Measurements from ENCODE around the gene DDR2.

Gene DDR2

DNA sequence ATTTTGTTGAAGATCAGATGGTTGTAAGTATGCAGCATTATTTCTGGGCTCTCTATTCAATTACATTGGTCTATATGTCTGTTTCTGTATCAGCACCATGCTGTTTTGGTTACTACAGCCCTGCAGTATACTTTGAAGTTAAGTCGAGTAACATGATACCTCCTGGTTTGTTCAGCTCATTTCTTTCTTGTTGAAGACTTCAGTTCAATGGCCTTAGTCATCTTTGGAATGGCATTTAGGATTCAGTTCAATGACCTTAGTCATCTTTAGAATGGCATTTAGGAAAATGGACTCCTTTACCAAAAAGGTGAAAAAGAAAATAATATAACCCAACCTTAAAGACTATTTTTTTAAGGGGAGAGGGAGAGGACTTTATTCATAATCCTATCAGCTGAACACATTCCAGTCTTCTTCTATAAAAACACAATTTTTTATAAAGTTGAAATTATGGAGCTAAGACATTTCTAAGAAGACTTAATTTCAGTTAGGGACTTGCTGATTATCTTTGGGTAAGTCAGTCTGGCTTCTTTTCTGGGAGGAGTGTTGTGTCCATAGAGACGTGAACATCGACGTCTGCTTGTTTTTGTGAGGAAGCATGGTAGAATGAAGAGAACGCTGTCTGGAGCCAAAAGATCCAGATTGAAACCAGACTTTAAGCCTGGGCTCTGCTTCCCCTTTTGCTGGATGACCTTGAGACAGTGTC lies 48.3 kb downstream of the DDR2 start:
- no peak overlapping the region for H4K8ac ChIP-seq (ENCODE audit: low read depth, low read length)
- no peak overlapping the region for H2AK5ac ChIP-seq (ENCODE audit: low read length)
- no peaks in the 10 kb centered on the region for H3K79me1 ChIP-seq (ENCODE audit: low read length)
- no peak overlapping the region for H2BK120ac ChIP-seq (ENCODE audit: low read depth, low read length)
- DNase-seq: peak; percentile 63
- H3K36me3 ChIP-seq (ENCODE audit: control insufficient read depth, insufficient read depth, low read length): no peaks in the 10 kb centered on the region
- H2BK5ac ChIP-seq (ENCODE audit: low read length): no peak overlapping the region
- no peaks in the 10 kb centered on the region for H3K79me2 ChIP-seq (ENCODE audit: control insufficient read depth, insufficient read depth, low read length)
- no CpG with 5 or more reads among the region's 5 CpGs for WGBS (ENCODE audit: extremely low coverage, insufficient coverage, low lambda C conversion rate)
- no peak overlapping the region for H3K56ac ChIP-seq (ENCODE audit: low read length)
- no peak overlapping the region for H3K18ac ChIP-seq (ENCODE audit: low read length)
- H3K23ac ChIP-seq (ENCODE audit: low read length): no peak overlapping the region
- H2BK15ac ChIP-seq (replicated peaks; ENCODE audit: low read depth): no peak overlapping the region
- H3K4me2 ChIP-seq (ENCODE audit: low read length): no peak overlapping the region
- H4K5ac ChIP-seq (ENCODE audit: low read length): no peak overlapping the region
- H3K27me3 ChIP-seq (ENCODE audit: insufficient read depth, low read length, poor library complexity): no peaks in the 10 kb centered on the region
- no peak overlapping the region for H3K9ac ChIP-seq (ENCODE audit: low read length)
- no peak overlapping the region for H3K4ac ChIP-seq (ENCODE audit: low read depth, low read length)
- H3K27ac ChIP-seq (ENCODE audit: low read depth, low read length): no peak overlapping the region
- no peak overlapping the region for H3K4me3 ChIP-seq (ENCODE audit: low read length)
- H3K4me1 ChIP-seq (ENCODE audit: control insufficient read depth, low read depth, low read length): no peaks in the 10 kb centered on the region

DNA sequence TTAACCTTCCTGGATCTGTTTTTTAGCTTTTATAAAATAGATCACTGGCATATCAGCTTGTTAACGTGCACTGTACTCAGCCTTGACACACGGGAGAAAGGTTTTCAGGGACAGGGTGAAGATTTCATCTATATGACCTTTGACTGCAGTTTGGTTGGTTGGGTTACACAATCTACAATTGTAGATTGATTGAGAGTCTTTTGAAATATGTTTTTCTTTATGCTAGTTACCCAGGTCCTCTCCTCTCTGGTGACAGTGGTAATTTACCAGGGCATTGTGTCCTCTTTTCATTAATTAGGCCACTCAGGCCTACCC lies 48.8 kb downstream of the DDR2 start:
- Histone ChIP-seq H3K56ac (ENCODE audit: low read length) (no peak overlapping the region), H3K36me3 (ENCODE audit: control insufficient read depth, insufficient read depth, low read length) (no peaks in the 10 kb centered on the region), H2AK5ac (ENCODE audit: low read length) (no peak overlapping the region), H3K27me3 (ENCODE audit: insufficient read depth, low read length, poor library complexity) (no peaks in the 10 kb centered on the region), H4K5ac (ENCODE audit: low read length) (no peak overlapping the region), H3K4me3 (ENCODE audit: low read length) (no peak overlapping the region), H3K79me2 (ENCODE audit: control insufficient read depth, insufficient read depth, low read length) (no peaks in the 10 kb centered on the region), H2BK15ac (replicated peaks; ENCODE audit: low read depth) (no peak overlapping the region), H3K18ac (ENCODE audit: low read length) (no peak overlapping the region), H3K23ac (ENCODE audit: low read length) (no peak overlapping the region), H3K27ac (ENCODE audit: low read depth, low read length) (no peak overlapping the region), H3K9ac (ENCODE audit: low read length) (no peak overlapping the region), H3K4me1 (ENCODE audit: control insufficient read depth, low read depth, low read length) (no peaks in the 10 kb centered on the region), H2BK120ac (ENCODE audit: low read depth, low read length) (no peak overlapping the region), H3K4me2 (ENCODE audit: low read length) (no peak overlapping the region), H3K79me1 (ENCODE audit: low read length) (no peaks in the 10 kb centered on the region), H4K8ac (ENCODE audit: low read depth, low read length) (peak overlapping the region; percentile 28), H2BK5ac (ENCODE audit: low read length) (no peak overlapping the region), H3K4ac (ENCODE audit: low read depth, low read length) (peak overlapping the region; percentile 1)
- no peak for DNase-seq
- no CpG with 5 or more reads among the region's 2 CpGs for WGBS (ENCODE audit: extremely low coverage, insufficient coverage, low lambda C conversion rate)

DNA sequence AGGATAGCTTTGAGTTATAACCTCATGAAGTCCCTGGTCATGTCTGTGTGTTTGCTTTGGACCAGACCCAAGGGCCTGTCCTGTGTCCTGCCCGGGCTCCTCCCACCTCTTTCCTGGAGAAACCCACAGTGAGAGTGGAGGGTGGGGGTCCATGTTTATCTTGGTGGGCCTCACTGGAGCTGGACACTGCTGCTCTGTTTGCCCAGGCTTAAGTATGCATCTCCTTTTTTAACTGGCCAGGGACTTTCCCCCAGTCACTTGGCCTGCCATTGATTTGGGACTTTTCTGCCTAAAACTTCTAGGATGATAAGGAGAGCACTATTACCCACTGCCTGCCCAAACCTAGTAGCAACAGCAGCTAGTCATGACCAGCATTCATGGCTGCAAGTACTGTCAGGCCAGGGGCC lies 49.8 kb downstream of the DDR2 start:
- Histone ChIP-seq H4K8ac (ENCODE audit: low read depth, low read length) (no peak overlapping the region), H4K5ac (ENCODE audit: low read length) (no peak overlapping the region), H3K4me2 (ENCODE audit: low read length) (no peak overlapping the region), H3K27me3 (ENCODE audit: insufficient read depth, low read length, poor library complexity) (no peaks in the 10 kb centered on the region), H2BK5ac (ENCODE audit: low read length) (no peak overlapping the region), H3K4ac (ENCODE audit: low read depth, low read length) (no peak overlapping the region), H2BK15ac (replicated peaks; ENCODE audit: low read depth) (no peak overlapping the region), H2AK5ac (ENCODE audit: low read length) (no peak overlapping the region), H3K79me1 (ENCODE audit: low read length) (no peaks in the 10 kb centered on the region), H3K9ac (ENCODE audit: low read length) (no peak overlapping the region), H3K27ac (ENCODE audit: low read depth, low read length) (no peak overlapping the region), H3K56ac (ENCODE audit: low read length) (no peak overlapping the region), H3K4me1 (ENCODE audit: control insufficient read depth, low read depth, low read length) (no peaks in the 10 kb centered on the region), H2BK120ac (ENCODE audit: low read depth, low read length) (no peak overlapping the region), H3K18ac (ENCODE audit: low read length) (no peak overlapping the region), H3K79me2 (ENCODE audit: control insufficient read depth, insufficient read depth, low read length) (no peaks in the 10 kb centered on the region), H3K23ac (ENCODE audit: low read length) (no peak overlapping the region), H3K4me3 (ENCODE audit: low read length) (no peak overlapping the region), H3K36me3 (ENCODE audit: control insufficient read depth, insufficient read depth, low read length) (no peaks in the 10 kb centered on the region)
- WGBS (ENCODE audit: extremely low coverage, insufficient coverage, low lambda C conversion rate): no CpG with 5 or more reads among the region's 1 CpG
- DNase-seq: no peak

DNA sequence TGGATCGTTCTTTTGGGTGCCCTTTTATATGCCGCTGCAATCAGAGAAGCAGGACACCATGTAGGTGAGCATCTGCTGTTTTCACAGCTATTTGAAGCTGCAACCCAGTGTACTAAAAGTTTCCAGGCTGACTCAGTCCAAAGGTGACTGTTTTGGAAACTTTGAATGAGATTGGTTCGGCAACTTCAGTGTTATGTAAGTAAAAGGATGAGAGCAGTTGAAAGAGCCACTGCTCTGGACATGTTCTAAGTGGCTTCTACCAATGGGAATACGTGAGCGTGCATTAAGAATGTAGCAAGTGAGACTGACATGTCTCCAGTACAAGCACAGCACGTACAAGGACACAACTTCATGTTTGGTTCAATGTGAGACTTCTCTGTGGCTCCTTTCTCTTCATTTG lies 55.6 kb downstream of the DDR2 start:
- H2BK120ac ChIP-seq (ENCODE audit: low read depth, low read length): no peak overlapping the region
- no peaks in the 10 kb centered on the region for H3K4me1 ChIP-seq (ENCODE audit: control insufficient read depth, low read depth, low read length)
- no CpG with 5 or more reads among the region's 6 CpGs for WGBS (ENCODE audit: extremely low coverage, insufficient coverage, low lambda C conversion rate)
- H3K4me3 ChIP-seq (ENCODE audit: low read length): no peak overlapping the region
- no peak overlapping the region for H4K5ac ChIP-seq (ENCODE audit: low read length)
- H3K9ac ChIP-seq (ENCODE audit: low read length): no peak overlapping the region
- no peak overlapping the region for H3K18ac ChIP-seq (ENCODE audit: low read length)
- H2BK5ac ChIP-seq (ENCODE audit: low read length): no peak overlapping the region
- no peaks in the 10 kb centered on the region for H3K79me2 ChIP-seq (ENCODE audit: control insufficient read depth, insufficient read depth, low read length)
- H2BK15ac ChIP-seq (replicated peaks; ENCODE audit: low read depth): no peak overlapping the region
- H3K27me3 ChIP-seq (ENCODE audit: insufficient read depth, low read length, poor library complexity): no peaks in the 10 kb centered on the region
- no peak overlapping the region for H3K4me2 ChIP-seq (ENCODE audit: low read length)
- H3K36me3 ChIP-seq (ENCODE audit: control insufficient read depth, insufficient read depth, low read length): no peaks in the 10 kb centered on the region
- no peak overlapping the region for H3K27ac ChIP-seq (ENCODE audit: low read depth, low read length)
- no peak overlapping the region for H3K4ac ChIP-seq (ENCODE audit: low read depth, low read length)
- H4K8ac ChIP-seq (ENCODE audit: low read depth, low read length): no peak overlapping the region
- H3K23ac ChIP-seq (ENCODE audit: low read length): peak overlapping the region; percentile 29
- no peak overlapping the region for H2AK5ac ChIP-seq (ENCODE audit: low read length)
- H3K79me1 ChIP-seq (ENCODE audit: low read length): no peaks in the 10 kb centered on the region
- DNase-seq: no peak
- H3K56ac ChIP-seq (ENCODE audit: low read length): no peak overlapping the region

DNA sequence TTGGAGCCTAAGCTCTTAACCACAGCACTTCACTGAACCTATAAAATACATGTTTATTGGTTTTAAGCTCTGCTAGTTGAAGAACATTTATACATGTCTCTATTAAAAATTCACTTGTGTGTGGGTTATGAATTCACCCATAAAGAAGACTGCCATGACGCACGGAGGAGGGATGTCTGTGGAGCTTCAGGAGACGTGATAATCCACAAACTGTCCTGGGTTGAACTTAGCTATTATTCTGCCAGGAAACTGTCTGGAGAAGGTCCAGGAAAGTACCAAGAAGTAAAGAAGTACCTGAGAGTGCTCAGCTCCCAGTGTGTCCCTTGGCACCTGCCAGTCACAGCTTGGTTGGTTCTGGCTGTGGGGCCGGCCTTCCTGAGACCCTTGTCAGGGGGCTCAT lies 56.3 kb downstream of the DDR2 start:
- H3K4me3 ChIP-seq (ENCODE audit: low read length): no peak overlapping the region
- no peak overlapping the region for H3K9ac ChIP-seq (ENCODE audit: low read length)
- H2BK5ac ChIP-seq (ENCODE audit: low read length): no peak overlapping the region
- H3K23ac ChIP-seq (ENCODE audit: low read length): no peak overlapping the region
- no peak overlapping the region for H2BK15ac ChIP-seq (replicated peaks; ENCODE audit: low read depth)
- no peaks in the 10 kb centered on the region for H3K79me2 ChIP-seq (ENCODE audit: control insufficient read depth, insufficient read depth, low read length)
- no peak overlapping the region for H3K4me2 ChIP-seq (ENCODE audit: low read length)
- no peak for DNase-seq
- no peak overlapping the region for H3K18ac ChIP-seq (ENCODE audit: low read length)
- no peak overlapping the region for H3K56ac ChIP-seq (ENCODE audit: low read length)
- H3K4ac ChIP-seq (ENCODE audit: low read depth, low read length): no peak overlapping the region
- no peaks in the 10 kb centered on the region for H3K27me3 ChIP-seq (ENCODE audit: insufficient read depth, low read length, poor library complexity)
- H3K36me3 ChIP-seq (ENCODE audit: control insufficient read depth, insufficient read depth, low read length): no peaks in the 10 kb centered on the region
- no peak overlapping the region for H2AK5ac ChIP-seq (ENCODE audit: low read length)
- no peak overlapping the region for H4K5ac ChIP-seq (ENCODE audit: low read length)
- no CpG with 5 or more reads among the region's 4 CpGs for WGBS (ENCODE audit: extremely low coverage, insufficient coverage, low lambda C conversion rate)
- no peaks in the 10 kb centered on the region for H3K79me1 ChIP-seq (ENCODE audit: low read length)
- no peak overlapping the region for H4K8ac ChIP-seq (ENCODE audit: low read depth, low read length)
- no peak overlapping the region for H3K27ac ChIP-seq (ENCODE audit: low read depth, low read length)
- H3K4me1 ChIP-seq (ENCODE audit: control insufficient read depth, low read depth, low read length): no peaks in the 10 kb centered on the region
- H2BK120ac ChIP-seq (ENCODE audit: low read depth, low read length): no peak overlapping the region

DNA sequence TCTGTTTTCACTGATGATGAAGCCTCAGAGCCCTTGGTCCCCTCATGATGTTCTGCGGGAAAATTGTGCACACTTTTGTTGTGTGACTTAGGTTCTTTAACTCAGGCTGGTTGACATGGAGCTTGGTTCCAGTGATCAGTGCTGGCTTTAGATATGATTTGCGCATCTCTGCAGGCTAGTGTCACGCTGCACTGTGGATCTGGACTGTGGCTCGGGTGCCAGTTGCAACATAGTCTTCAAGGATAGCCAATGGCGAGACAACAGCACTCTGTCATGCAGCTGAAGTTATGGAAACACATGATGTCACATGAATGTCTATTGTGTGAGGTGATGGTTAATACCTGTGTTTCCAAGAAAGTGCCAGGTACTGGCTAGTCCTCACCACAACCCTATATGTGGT lies 56.7 kb downstream of the DDR2 start:
- no peak overlapping the region for H4K5ac ChIP-seq (ENCODE audit: low read length)
- H3K23ac ChIP-seq (ENCODE audit: low read length): no peak overlapping the region
- no peak overlapping the region for H3K56ac ChIP-seq (ENCODE audit: low read length)
- H3K4me2 ChIP-seq (ENCODE audit: low read length): no peak overlapping the region
- H3K4me3 ChIP-seq (ENCODE audit: low read length): no peak overlapping the region
- no peak overlapping the region for H4K8ac ChIP-seq (ENCODE audit: low read depth, low read length)
- no peak overlapping the region for H2BK5ac ChIP-seq (ENCODE audit: low read length)
- no peak overlapping the region for H3K4ac ChIP-seq (ENCODE audit: low read depth, low read length)
- no peak overlapping the region for H3K27ac ChIP-seq (ENCODE audit: low read depth, low read length)
- H2AK5ac ChIP-seq (ENCODE audit: low read length): no peak overlapping the region
- H3K79me2 ChIP-seq (ENCODE audit: control insufficient read depth, insufficient read depth, low read length): no peaks in the 10 kb centered on the region
- no peak overlapping the region for H2BK15ac ChIP-seq (replicated peaks; ENCODE audit: low read depth)
- no peaks in the 10 kb centered on the region for H3K27me3 ChIP-seq (ENCODE audit: insufficient read depth, low read length, poor library complexity)
- H3K36me3 ChIP-seq (ENCODE audit: control insufficient read depth, insufficient read depth, low read length): no peaks in the 10 kb centered on the region
- no CpG with 5 or more reads among the region's 5 CpGs for WGBS (ENCODE audit: extremely low coverage, insufficient coverage, low lambda C conversion rate)
- H2BK120ac ChIP-seq (ENCODE audit: low read depth, low read length): no peak overlapping the region
- no peak for DNase-seq
- no peaks in the 10 kb centered on the region for H3K79me1 ChIP-seq (ENCODE audit: low read length)
- no peaks in the 10 kb centered on the region for H3K4me1 ChIP-seq (ENCODE audit: control insufficient read depth, low read depth, low read length)
- H3K9ac ChIP-seq (ENCODE audit: low read length): no peak overlapping the region
- no peak overlapping the region for H3K18ac ChIP-seq (ENCODE audit: low read length)

All from mesendoderm (in vitro differentiated cells).